ENCODE data around the gene MLEC.

Gene MLEC

DNA sequence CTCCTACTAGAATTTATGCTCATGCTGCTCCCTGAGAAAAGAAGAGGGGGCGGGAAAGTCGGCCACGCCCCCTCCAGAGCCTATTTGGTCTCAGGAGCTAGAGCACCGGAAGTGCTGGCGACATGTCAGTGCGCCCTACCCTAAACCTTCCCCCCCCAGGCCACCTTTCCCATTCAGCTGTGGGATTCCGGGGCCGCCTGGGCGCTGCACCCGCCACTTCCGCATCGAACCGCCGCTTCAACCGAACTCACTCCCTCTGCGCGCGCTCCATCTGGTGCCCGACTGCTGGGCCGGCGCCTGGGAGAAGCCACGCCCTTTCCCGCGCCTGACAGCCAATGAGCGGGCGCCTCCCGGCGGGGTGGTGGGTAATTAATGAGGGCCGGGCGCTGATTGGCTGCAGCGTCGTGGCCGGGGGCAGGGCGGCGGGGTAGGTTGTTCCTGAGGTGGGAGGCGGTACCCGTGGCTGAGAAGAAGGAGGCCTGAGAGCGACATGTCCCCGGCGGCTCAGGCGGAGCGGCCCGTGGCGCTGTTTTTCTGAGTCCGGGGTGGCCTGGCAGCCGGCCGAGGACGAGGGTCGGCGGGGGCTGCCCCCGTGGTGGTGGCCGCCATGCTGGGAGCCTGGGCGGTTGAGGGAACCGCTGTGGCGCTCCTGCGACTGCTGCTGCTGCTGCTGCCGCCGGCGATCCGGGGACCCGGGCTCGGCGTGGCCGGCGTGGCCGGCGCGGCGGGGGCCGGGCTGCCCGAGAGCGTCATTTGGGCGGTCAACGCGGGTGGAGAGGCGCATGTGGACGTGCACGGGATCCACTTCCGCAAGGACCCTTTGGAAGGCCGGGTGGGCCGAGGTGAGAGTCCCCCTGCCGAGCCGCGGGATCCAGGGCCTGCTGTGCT lies at the start of gene MLEC:
TSS of gene MLEC (plus strand) at position 460 of the 888 bp plus-strand sequence. CDS start at position 608, 148 bp downstream.
- peak; percentile 83 for DNase-seq (ENCODE audit: low read depth, low spot score)

GRCh38 chr12:120639771-120640721 lies 46.9 kb upstream of the MLEC start, which contains the start of gene CABP1:
Gene CABP1, plus strand, starts transcription at chr12:120640626. Its CDS starts 60 bp downstream, at chr12:120640686.
- no peak for DNase-seq (ENCODE audit: low read depth, low spot score)
- no peak within 1 kb of the TSS for H3K27ac ChIP-seq

More for the DNA sequence above, at the start of gene MLEC:
- peak within 1 kb of the TSS; percentile 85 for H3K27ac ChIP-seq

DNA sequence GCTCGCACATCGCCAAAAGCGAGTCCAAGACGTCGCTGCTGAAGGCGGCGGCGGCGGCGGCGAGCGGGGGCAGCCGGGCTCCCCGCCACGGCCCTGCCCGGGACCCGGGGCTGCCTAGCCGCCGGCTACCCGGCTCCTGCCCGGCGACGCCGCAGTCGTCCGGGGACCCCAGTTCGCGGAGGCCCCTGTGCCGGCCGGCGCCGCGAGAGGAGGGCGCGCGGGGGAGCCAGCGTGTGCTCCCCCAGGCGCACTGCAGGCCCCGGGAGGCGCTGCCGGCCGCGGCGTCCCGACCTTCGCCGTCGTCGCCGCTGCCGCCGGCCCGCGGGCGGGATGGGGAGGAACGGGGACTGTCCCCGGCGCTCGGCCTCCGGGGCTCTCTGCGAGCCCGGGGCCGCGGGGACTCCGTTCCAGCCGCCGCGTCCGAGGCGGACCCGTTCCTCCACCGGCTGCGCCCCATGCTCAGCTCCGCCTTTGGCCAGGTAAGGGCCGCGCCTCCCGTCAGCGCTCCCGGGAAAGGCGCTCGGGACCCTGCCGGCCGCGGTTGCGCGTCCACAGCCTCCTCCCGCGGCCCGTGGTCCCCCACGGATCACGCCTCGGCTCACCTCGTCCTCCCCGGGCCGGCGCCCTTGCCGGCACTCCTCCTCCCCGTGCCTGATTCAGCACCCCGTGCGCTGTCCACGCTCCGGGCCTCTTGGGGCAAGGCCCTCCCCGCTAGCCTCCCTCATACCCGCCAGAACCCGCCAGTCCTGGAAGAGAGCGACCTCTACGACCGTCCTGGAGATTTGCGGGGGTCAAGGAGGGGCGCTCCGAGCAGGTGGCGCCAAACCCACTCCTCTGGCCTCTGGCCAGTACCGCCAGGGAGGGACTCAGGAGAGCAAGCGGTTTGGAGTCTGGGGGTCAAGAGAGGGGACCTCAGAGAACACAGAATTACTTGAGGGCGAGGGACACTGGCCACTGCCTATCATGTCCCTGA lies 45.8 kb upstream of the MLEC start:
- DNase-seq (ENCODE audit: low read depth, low spot score), result no peak
- H3K27ac ChIP-seq, result no peak overlapping the region

DNA sequence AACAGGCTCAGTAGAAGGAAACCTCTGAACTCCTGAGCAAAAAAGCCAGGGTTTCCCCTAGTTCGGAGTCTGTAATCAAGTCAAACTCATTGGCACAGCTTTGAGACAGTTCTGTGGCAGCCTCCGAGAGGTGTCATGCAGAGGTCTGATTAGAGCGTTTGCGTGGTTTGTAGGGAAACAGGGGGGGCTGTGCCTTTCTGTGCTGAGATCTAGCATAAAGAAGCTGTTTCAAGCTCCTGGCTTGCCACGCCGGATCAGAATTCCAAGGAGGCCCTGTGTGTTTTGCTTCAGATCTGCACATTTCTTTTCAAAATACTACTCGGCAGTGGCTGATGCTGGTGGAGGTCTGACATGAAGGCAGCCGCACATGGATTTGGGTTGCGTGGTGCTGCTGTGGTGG lies 44.8 kb upstream of the MLEC start:
- H3K27ac ChIP-seq, result no peak overlapping the region
- no peak for DNase-seq (ENCODE audit: low read depth, low spot score)

DNA sequence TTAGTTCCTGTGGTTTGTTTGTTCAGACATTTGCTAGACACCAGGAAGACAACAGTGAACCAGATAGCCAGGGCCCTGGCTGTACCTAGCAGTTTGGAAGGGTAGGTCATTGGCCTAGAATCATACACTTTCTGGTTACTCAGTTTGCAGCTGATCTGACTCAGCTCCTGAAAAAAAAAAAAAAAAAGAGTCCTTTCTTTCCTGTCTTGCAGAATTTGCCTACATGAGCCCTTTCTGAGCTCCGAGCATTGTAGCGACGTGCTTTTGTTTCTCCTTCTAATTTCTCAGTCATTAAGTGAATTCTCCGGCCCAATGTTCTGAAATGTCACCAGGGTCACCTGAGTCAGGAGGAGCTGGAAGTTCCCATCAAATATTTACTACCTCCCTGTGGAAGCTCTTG lies 44.1 kb upstream of the MLEC start:
- H3K27ac ChIP-seq, result no peak overlapping the region
- DNase-seq (ENCODE audit: low read depth, low spot score), result no peak

DNA sequence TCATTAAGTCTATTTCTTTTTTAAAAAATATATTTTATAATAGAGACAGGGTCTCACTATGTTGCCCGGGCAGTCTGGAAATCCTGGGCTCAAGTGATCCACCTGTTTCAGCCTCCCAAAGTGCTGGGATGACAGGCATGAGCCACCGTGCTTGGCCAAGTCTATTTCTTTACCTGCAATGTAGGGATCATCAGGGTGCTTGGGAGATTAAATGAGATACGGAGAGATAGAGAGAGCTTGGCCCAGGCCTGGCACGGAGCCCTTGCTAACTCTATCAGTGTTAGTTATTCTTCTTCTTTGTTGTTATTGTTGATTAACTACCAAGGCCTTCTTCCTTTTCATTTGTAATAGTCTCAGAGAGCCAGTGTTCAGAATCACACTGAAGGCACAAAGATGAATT lies 43.4 kb upstream of the MLEC start:
- no peak overlapping the region for H3K27ac ChIP-seq
- DNase-seq (ENCODE audit: low read depth, low spot score), result no peak

- DNase-seq (ENCODE audit: low read depth, low spot score), result no peak
- H3K27ac ChIP-seq, result no peak overlapping the region
These were observed 40.9 kb upstream of the MLEC start for GRCh38 chr12:120646044-120646443.

GRCh38 chr12:120647375-120647755 lies 39.6 kb upstream of the MLEC start:
- no peak overlapping the region for H3K27ac ChIP-seq
- no peak for DNase-seq (ENCODE audit: low read depth, low spot score)

GRCh38 chr12:120649442-120650232 lies 37.3 kb upstream of the MLEC start:
- H3K27ac ChIP-seq, result no peak overlapping the region
- DNase-seq (ENCODE audit: low read depth, low spot score), result no peak

DNA sequence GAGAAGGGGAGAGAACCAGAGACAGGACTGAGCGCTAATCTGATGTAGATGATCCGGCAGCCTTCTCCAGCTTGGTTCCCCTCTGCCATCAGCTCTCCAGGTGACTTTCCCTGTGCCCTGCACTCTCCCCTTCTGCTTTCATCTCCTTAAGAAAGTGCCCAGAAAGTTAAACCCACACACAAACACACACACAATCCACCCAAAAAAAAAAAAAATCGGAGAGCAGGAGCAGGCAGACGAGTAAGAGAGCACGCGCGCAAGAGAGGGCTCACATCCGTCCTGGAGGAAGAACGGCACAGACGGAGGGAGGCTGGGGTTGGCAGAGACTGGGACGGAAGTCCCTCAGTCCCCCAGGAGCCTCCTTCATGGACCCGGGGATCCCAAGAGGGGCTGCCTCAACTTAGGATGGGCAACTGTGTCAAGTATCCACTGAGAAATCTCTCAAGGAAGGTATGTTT lies 36.7 kb upstream of the MLEC start:
- no peak for DNase-seq (ENCODE audit: low read depth, low spot score)
- H3K27ac ChIP-seq, result no peak overlapping the region

GRCh38 chr12:120651821-120652220 lies 35.1 kb upstream of the MLEC start:
- H3K27ac ChIP-seq, result no peak overlapping the region
- no peak for DNase-seq (ENCODE audit: low read depth, low spot score)

DNA sequence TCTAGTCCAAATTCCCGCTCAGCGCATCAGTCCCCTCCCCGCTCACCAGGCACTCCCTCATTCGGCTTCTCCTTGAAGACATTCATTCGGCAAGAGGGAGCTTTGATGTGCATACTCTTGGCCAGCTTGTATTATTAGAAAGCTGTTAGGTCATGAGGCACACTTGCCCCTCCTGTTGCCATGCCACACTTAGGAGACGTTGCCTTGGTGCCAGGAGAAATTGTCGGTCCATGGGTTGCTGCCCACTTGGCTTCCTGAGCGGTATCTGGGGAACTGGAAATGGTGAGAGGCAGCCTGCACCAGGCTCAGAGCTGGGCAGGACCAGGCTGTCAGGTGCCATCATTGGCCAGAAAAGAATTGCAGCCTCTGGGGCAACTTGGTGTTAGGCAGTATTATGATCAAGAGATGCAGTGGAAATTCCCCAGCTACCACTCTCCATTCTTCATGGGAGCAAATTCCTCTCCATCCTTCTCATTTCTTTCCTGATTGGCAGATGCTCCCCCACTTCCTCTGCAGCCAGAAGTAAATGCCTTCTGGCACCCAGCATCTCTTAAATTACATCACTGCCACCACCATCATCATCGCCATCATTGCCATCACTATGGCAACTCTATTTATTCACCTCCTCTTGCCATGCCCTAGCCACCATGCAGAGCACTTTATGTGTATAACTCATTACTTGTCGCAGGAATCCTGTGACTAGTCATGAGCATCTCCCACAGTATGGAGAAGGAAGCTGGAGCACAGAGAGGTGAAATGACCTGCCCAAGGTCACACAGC lies 34.1 kb upstream of the MLEC start:
- H3K27ac ChIP-seq, result no peak overlapping the region
- DNase-seq (ENCODE audit: low read depth, low spot score), result no peak

- no peak for DNase-seq (ENCODE audit: low read depth, low spot score)
- H3K27ac ChIP-seq, result no peak overlapping the region
These were observed 33.3 kb upstream of the MLEC start for GRCh38 chr12:120653611-120654010.

DNA sequence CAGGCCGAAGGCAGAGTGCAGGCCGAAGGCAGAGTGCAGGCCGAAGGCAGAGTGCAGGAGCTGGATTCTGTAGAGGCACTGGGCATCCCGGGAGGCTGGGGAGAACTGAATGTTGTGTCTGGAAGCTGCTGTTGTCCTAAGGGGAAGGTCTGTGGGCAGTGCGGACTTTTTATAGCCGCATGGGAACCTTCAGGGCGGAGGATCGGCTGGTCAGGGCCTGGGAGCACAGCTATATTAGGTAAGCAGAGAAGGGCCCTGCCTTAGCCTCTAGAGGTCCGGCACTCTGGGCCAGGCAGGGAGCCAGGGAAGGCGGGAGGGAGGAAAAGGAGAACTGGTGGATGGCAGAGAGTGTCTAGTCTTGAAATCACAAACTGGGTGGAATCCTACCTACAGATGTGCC lies 32.3 kb upstream of the MLEC start:
- no peak overlapping the region for H3K27ac ChIP-seq
- no peak for DNase-seq (ENCODE audit: low read depth, low spot score)

- H3K27ac ChIP-seq, result no peak overlapping the region
- no peak for DNase-seq (ENCODE audit: low read depth, low spot score)
These were observed 30.9 kb upstream of the MLEC start for GRCh38 chr12:120656008-120656407.

- no peak for DNase-seq (ENCODE audit: low read depth, low spot score)
These were observed 28.4 kb upstream of the MLEC start for GRCh38 chr12:120658286-120659150.

DNA sequence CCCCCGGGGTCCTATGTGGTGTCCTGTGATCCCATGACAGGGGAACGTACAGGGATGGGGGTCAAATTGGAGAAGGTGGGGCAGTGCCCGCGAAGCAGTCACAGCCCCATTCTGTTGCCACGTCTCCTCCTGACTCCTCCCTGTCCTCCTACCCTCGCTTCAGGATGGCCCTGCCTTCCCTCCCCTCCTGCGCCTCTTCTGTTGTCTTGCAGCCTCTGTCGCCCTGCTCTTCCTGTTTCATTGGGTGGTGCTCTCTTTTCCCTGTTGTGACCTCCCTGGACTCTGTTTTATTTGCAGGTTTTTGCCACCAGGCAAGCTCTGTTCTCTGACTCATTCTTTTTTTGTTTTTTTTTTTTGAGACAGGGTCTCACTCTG lies 27.8 kb upstream of the MLEC start:
- no peak overlapping the region for H3K27ac ChIP-seq

More at GRCh38 chr12:120658286-120659150, 28.4 kb upstream of the MLEC start:
- no peak overlapping the region for H3K27ac ChIP-seq

More for the DNA sequence above, 27.8 kb upstream of the MLEC start:
- no peak for DNase-seq (ENCODE audit: low read depth, low spot score)

Measured in epithelial cell of prostate (primary cell).